HepG2 (cell line): ENCODE results near the gene TSPYL4. TPM values are rescaled to one million over a fixed set of nuclear protein-coding genes. Genes with fewer than 3 reads are reported as not detected.

Source experiments
- CREB1 ChIP-seq, 2 experiments: fragments of 450-650 bp in 1 of 2; IDR thresholded peaks; 2 replicates each; pipeline ENCODE4 v1.6.1; 2016 to 2017; ENCODE audit warnings: control low read depth in 1 of 2, mild to moderate bottlenecking in 1 of 2, missing compliant biosample characterization in 1 of 2, missing genetic modification characterization in 1 of 2
- CREM ChIP-seq, 2 experiments: sonication (generic) in 1 of 2; formaldehyde crosslinking in 1 of 2; IDR thresholded peaks; 2 replicates each; pipeline versions ENCODE4 v1.4.0 to v1.6.1; 2016 to 2020; ENCODE audit warnings: antibody characterized with exemption in 1 of 2, mild to moderate bottlenecking in 1 of 2, missing genetic modification reagents in 1 of 2
- EZH2 ChIP-seq: conservative IDR thresholded peaks from 2 replicates; pipeline ENCODE4 v1.6.1; 2012; ENCODE audit warnings: mild to moderate bottlenecking, low read depth, low read length, moderate library complexity
- MXD3 ChIP-seq: IDR thresholded peaks from 2 replicates; pipeline ENCODE4 v1.6.1; 2016; ENCODE audit warnings: mild to moderate bottlenecking, missing biosample characterization, missing genetic modification reagents
- NFATC3 ChIP-seq: sonication (generic); formaldehyde crosslinking; IDR thresholded peaks from 2 replicates; pipeline ENCODE4 v1.5.1; 2020; ENCODE audit warnings: mild to moderate bottlenecking, missing genetic modification reagents
- NFKBIZ ChIP-seq: IDR thresholded peaks from 2 replicates; pipeline ENCODE4 v1.6.1; 2018; ENCODE audit warnings: missing genetic modification reagents, missing compliant biosample characterization
- SAFB2 ChIP-seq: sonication (generic); formaldehyde crosslinking; IDR thresholded peaks from 2 replicates; pipeline ENCODE4 v1.5.1; 2020; ENCODE audit warnings: missing genetic modification reagents, low read depth, mild to moderate bottlenecking, borderline replicate concordance
- SNAPC2 ChIP-seq: sonication (generic); formaldehyde crosslinking; IDR thresholded peaks from 2 replicates; pipeline ENCODE4 v1.8.1; 2022; ENCODE audit warnings: mild to moderate bottlenecking, missing genetic modification reagents
- SOX6 ChIP-seq, 2 experiments: fragments of 450-650 bp in 1 of 2; sonication (generic) in 1 of 2; formaldehyde crosslinking in 1 of 2; IDR thresholded peaks; 2 replicates each; pipeline versions ENCODE4 v1.4.0 to v1.6.1; 2017 to 2020; ENCODE audit warnings: antibody characterized with exemption in 1 of 2, mild to moderate bottlenecking in 1 of 2, missing genetic modification reagents in 1 of 2
- TCF12 ChIP-seq, 2 experiments: fragments of 450-650 bp in 1 of 2; sonication (generic) in 1 of 2; formaldehyde crosslinking in 1 of 2; IDR thresholded peaks; 2 replicates each; pipeline versions ENCODE4 v1.6.1 to v1.8.0; 2017 to 2022; ENCODE audit warnings: antibody characterized with exemption in 1 of 2, mild to moderate bottlenecking in 1 of 2, missing genetic modification reagents in 1 of 2, moderate library complexity in 1 of 2
- THYN1 ChIP-seq: sonication (generic); formaldehyde crosslinking; IDR thresholded peaks from 2 replicates; pipeline ENCODE4 v1.8.1; 2023; ENCODE audit warnings: low read depth, mild to moderate bottlenecking, moderate library complexity, missing genetic modification reagents, borderline replicate concordance
- TOE1 ChIP-seq: sonication (generic); formaldehyde crosslinking; IDR thresholded peaks from 2 replicates; pipeline ENCODE4 v1.4.0; 2020; ENCODE audit warnings: mild to moderate bottlenecking, missing genetic modification reagents
- ZNF121 ChIP-seq: sonication (generic); formaldehyde crosslinking; IDR thresholded peaks from 2 replicates; pipeline ENCODE4 v1.5.0; 2020; ENCODE audit warnings: mild to moderate bottlenecking, missing genetic modification reagents
- ZNF749 ChIP-seq: sonication (generic); formaldehyde crosslinking; IDR thresholded peaks from 2 replicates; pipeline ENCODE4 v1.8.0; 2022; ENCODE audit warnings: mild to moderate bottlenecking, missing genetic modification reagents, moderate library complexity, borderline replicate concordance
- ZZZ3 ChIP-seq: sonication (generic); formaldehyde crosslinking; IDR thresholded peaks from 2 replicates; pipeline ENCODE4 v1.4.0; 2020; ENCODE audit warnings: missing genetic modification reagents, mild to moderate bottlenecking, borderline replicate concordance
- polyA plus RNA-seq, 8 experiments: library from polyadenylated mRNA; depleted of rRNA in 3 of 8; stranded (reverse) in 7 of 8; unstranded in 1 of 8; fragments of >200 nt; fragmentation: Illumina TruSeq in 4 of 8; extraction: Trizol in 4 of 8; gene quantifications; 2 replicates each; pipeline versions ENCODE4 v1.2.1 to v1.2.3, GENCODE V29; 2011 to 2016; ENCODE audit warnings: low read depth in 4 of 8, missing spikeins in 1 of 8, mixed read lengths in 1 of 8; ENCODE audit not compliant: insufficient read depth in 1 of 8
- total RNA-seq, 5 experiments: library from RNA; depleted of rRNA; stranded (reverse); fragments of >200 nt; fragmentation: Illumina TruSeq; extraction: Trizol; gene quantifications; 2 replicates each; pipeline ENCODE4 v1.2.3, GENCODE V29; 2016; ENCODE audit warnings: low read depth in 1 of 5
- TF ChIP-seq, protein P1 (sequence below): sonication (generic); formaldehyde crosslinking; IDR thresholded peaks from 2 replicates; pipeline ENCODE4 v1.5.0; 2020; ENCODE audit warnings: mild to moderate bottlenecking, missing genetic modification reagents
- TF ChIP-seq, protein P2 (sequence below): sonication (generic); formaldehyde crosslinking; IDR thresholded peaks from 2 replicates; pipeline ENCODE4 v1.4.0; 2020; ENCODE audit warnings: low read depth, mild to moderate bottlenecking, missing genetic modification reagents

TSPYL4 gene
- total and polyA plus RNA-seq, 2 of the 13 experiments (the other 11 are each of a cell fraction or from before 2014, with no cell fraction given) = 18.0 to 19.7 TPM

DNA sequence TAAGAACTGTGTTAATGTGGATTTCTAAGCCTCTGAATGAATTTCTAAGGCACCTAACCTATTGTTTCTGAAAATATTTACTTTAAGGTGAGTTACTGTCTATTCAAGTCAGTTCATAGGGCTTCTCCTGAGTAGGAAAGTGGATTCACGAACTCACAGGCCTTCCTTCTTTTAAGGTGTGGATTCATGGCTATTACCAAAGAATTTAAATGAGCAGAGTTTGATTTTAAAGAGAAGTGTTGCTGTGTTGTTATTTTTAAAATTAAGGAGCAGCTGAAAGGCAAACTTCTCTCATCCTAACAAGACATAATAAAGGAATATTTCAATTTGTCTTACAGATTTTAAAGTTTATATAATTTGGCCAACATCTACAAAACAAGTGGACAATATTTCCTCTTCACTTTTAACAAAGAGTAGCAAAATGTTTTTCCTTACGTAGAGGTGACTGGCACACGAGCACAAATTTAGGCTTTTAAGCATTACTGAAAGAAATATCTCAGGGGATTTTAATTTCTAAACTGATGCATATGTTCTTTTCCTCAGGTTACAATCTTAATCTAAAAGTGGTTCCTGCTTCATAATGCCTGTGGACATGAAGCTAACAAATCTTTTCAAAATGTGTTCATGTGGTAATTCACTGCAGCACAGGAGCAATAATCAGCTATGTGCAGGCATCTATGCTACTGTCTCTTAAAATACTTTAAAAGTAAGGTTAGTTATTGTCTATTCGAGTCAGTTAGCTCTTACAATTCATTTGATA is 602 bp upstream of the TSPYL4 start (continued):
- no peak for TF ChIP-seq MXD3 (CRISPR knock-in tag)
- no peak for TF ChIP-seq ZNF121 (CRISPR knock-in tag)
- no peak for TF ChIP-seq NFKBIZ (CRISPR knock-in tag)
- TF ChIP-seq ZNF749 (CRISPR knock-in tag) = no peak
- no peak for TF ChIP-seq NFATC3 (CRISPR knock-in tag)
- TF ChIP-seq EZH2 = no peak
- TF ChIP-seq, protein P1, sequence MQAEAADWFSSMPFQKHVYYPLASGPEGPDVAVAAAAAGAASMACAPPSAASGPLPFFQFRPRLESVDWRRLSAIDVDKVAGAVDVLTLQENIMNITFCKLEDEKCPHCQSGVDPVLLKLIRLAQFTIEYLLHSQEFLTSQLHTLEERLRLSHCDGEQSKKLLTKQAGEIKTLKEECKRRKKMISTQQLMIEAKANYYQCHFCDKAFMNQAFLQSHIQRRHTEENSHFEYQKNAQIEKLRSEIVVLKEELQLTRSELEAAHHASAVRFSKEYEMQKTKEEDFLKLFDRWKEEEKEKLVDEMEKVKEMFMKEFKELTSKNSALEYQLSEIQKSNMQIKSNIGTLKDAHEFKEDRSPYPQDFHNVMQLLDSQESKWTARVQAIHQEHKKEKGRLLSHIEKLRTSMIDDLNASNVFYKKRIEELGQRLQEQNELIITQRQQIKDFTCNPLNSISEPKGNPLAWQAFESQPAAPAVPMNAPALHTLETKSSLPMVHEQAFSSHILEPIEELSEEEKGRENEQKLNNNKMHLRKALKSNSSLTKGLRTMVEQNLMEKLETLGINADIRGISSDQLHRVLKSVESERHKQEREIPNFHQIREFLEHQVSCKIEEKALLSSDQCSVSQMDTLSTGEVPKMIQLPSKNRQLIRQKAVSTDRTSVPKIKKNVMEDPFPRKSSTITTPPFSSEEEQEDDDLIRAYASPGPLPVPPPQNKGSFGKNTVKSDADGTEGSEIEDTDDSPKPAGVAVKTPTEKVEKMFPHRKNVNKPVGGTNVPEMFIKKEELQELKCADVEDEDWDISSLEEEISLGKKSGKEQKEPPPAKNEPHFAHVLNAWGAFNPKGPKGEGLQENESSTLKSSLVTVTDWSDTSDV (CRISPR knock-in tag) = no peak
- no peak for TF ChIP-seq SAFB2 (CRISPR knock-in tag)
- TF ChIP-seq, protein P2, sequence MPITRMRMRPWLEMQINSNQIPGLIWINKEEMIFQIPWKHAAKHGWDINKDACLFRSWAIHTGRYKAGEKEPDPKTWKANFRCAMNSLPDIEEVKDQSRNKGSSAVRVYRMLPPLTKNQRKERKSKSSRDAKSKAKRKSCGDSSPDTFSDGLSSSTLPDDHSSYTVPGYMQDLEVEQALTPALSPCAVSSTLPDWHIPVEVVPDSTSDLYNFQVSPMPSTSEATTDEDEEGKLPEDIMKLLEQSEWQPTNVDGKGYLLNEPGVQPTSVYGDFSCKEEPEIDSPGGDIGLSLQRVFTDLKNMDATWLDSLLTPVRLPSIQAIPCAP = no peak; the same call in 1 of the 2 replicates
- TF ChIP-seq THYN1 (CRISPR knock-in tag) = no peak
- no peak for TF ChIP-seq TOE1
- TF ChIP-seq SOX6 (IDR thresholded peaks at IDR 0.05) = no peak
- peak; percentile 53 for TF ChIP-seq SOX6 (CRISPR knock-in tag; IDR thresholded peaks at IDR 0.05)
- no peak; the same call in 1 of the 2 replicates for TF ChIP-seq SNAPC2
- TF ChIP-seq CREB1 (IDR thresholded peaks at IDR 0.05) = no peak
- TF ChIP-seq CREB1 (CRISPR knock-in tag; IDR thresholded peaks at IDR 0.05) = 0 out of 2 replicates have a peak, but pooled peaks have one; percentile 9
- peak; percentile 17 for TF ChIP-seq CREM (IDR thresholded peaks at IDR 0.05)
- TF ChIP-seq CREM (CRISPR knock-in tag; IDR thresholded peaks at IDR 0.05) = no peak
- no peak for TF ChIP-seq TCF12 (IDR thresholded peaks at IDR 0.05)
- no peak for TF ChIP-seq TCF12 (CRISPR knock-in tag; IDR thresholded peaks at IDR 0.05)
- TF ChIP-seq ZZZ3 = no peak
